Activated CD8-positive, alpha-beta memory T cell treated with anti-CD3 and anti-CD28 coated beads, Interleukin-2, amount 50 U/mL, for 24 hours (primary cell): Measurements from ENCODE around the gene SRPK2.
"Not testable (repeated sequence)": the region's sequence is repeated elsewhere in the genome, so short reads cannot be mapped to it uniquely, and the experiment has no call there.

Source experiments
- DNase-seq: peaks from one replicate; pipeline ENCODE4 v3.0.0-alpha.2; 2020; ENCODE audit errors: extremely low read depth

The SRPK2 gene

DNA sequence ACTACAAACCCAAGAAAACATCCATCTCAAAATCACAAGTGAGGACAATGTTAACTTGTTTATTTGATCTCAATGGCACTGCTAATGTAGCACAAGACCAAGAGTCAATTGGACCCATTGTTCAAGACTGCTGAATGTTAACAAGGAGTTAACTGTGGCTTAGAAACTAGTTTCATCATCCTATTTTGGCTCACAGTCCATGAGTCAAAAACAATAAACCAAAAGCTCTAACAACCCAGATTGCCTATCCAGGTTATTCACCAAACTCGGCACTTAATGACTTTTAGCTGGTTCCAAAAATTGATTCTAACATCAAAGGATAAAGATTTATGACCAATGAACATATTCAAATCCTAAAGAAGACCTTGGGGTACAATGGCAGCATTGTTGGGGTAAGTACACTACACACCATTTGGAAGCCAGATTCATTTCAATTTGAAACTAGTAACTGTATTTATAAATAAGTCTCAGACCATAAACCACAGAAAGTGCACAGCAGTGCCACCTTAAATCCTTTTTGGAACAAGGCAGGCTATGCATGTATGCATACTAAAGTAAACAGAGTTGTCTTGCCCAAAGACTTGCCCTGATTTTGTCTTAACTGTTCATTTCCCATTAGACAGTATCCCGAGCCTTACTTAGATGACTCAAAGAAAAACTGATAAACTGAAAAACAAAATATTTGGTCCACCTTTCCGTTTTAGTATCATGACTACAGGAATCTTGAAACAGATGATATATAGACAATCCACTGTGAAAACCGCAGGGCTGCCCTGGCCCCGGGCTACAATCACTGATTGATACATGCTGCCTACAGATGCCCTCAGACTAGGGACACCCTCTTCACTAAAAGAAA lies 84.5 kb downstream of the SRPK2 start:
- no peak for DNase-seq

DNA sequence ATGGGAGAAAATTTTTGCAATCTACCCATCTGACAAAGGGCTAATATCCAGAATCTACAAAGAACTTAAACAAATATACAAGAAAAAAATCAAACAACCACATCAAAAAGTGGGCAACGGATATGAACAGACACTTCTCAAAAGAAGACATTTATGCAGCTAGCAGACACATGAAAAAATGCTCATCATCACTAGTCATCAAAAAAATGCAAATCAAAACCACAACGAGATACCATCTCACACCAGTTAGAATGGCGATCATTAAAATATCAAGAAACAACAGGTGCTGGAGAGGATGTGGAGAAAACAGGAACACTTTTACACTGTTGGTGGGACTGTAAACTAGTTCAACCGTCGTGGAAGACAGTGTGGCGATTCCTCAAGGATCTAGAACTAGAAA lies 88.1 kb downstream of the SRPK2 start:
- not testable (repeated sequence) for DNase-seq

DNA sequence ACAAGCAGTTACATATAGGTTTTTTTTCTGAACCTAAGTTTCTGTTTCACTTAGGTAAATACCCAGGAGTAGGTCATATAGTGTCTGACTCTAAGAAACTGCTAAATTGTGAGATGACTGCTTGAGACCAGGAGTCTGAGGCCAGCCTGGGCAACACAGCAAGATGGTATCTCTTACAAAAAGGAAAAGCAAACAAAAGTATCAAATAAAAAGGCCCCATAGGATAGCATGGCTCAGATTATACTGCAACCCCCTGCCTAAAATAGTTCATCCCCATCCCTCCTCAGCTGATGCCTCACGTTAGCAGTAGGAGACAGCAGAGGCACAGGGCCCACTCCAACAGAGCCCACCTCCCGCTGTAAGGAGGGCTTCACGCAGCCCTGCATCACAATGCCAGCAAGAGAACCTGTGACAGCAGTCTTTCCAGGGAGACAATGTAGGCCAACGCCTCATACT lies 90.3 kb downstream of the SRPK2 start:
- peak; percentile 9 for DNase-seq

DNA sequence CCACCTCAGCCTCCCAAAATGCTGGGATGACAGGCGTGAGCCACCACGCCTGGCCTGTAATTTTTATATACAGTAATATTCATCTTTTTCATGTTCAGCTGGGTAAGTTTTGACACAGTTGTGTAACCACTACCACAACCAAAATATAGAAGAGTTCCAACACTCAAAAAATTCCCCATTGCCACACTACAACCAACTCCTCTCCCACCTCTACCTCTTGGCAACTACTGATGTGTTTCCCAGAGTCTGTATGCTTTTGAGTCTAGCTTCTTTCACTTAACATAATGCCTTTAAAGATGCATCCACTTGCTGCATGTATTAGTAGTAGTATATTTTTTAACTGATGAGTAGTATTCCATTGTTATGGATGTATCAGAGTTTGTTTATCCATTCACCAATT lies 90.7 kb downstream of the SRPK2 start:
- DNase-seq = no peak

DNA sequence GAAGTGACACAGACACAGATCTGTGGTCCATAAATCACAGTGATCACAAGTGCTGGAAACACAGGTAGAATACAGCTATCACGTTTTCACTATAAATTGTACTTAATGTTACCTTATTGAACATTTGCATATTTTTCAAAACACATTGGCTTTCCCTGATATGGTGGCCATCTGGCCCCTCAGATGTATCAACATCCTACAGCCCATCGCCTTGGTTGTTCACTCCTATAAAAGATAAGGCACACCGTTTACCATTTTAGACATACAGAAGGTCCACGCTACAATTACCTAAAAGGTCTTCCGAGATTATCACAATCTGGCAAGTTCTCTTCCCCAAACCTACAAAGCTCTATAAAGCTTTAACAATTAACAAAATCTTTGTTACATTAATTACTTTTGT lies 91.4 kb downstream of the SRPK2 start:
- DNase-seq = no peak

DNA sequence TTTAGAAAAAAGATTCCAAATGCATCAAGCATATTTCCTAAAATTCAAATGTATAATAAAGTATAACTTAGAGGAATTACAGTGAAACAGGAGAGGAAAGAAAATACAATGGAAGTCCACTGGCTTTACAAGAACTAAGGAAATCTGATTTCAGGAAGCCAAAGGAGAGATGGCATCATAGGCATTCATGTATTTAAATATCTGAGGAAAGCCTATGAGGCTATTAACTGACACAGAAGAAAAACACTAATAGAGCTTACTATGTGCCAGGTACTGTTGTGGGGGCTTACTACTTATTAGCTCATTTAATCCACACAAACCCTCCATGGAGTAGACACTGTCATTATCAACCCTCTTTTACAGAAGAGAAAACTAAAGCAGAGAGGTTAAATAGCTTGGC lies 92.2 kb downstream of the SRPK2 start:
- DNase-seq = no peak

DNA sequence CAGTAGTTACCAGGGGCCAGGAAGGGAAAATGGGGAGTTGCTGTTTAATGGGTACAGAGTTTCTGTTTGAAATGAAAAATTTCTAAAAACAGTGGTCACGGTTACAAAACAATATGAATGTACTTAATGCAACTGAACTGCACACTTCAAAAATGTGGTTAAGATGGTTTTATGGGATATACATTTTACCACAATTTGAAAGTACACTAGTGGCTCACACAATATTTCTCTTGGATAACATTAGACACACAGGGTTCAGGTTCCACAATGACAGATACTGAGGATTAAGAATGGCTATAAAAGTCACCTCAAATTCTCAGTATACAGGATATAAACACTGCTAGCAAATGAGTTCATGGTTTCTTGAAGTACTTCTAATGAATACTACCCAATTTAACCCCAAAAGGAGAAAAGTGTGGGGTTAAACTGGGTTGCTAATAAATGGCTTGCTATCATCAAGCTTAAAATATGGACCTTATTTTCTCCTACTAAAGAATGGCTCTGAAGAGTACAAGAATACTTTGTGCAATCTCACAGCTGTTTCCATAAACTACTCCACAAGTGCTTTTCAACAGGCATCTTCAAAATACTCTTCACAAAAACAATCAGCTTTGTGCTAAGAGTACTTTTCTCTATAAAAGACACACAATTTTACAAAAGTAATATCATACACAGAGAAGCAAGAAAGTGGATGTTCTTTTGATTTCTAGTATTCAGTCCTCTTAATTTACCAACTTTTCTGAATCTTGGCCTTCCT lies 92.9 kb downstream of the SRPK2 start:
- DNase-seq = no peak

DNA sequence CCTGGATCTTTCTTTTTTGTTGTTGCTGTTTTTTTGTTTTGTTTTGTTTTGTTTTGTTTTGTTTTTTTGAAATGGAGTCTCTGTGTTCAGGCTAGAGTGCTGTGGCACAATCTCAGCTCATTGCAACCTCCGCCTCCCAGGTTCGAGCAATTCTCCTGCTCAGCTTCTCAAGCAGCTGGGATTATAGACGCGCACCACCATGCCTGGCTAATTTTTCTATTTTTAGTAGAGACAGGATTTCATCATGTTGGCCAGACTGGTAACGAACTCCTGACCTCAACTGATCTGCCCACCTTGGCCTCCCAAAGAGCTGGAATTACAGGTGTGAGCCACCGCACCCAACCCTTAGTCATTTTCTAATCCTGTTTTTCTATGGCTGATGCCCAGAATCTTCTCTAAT lies 94.2 kb downstream of the SRPK2 start:
- not testable (repeated sequence) for DNase-seq

DNA sequence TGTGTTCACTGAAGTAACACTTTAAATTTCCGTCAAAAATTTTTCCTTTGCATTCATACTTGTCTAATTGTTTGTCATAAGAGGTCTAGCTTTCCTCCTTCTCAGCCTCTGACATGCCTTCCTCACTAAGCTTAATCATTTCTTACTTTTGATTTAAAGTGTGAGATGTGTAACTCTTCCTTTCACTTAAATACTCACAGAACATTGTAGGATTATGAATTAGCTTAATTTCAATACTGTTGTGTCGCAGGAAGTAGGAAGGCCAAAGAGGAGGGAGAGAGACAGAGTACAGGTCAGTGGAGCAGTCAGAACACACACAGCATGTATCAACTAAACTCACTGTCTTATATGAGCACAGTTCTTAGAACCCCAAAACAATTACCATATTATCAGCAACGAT lies 99.0 kb downstream of the SRPK2 start:
- DNase-seq = no peak

DNA sequence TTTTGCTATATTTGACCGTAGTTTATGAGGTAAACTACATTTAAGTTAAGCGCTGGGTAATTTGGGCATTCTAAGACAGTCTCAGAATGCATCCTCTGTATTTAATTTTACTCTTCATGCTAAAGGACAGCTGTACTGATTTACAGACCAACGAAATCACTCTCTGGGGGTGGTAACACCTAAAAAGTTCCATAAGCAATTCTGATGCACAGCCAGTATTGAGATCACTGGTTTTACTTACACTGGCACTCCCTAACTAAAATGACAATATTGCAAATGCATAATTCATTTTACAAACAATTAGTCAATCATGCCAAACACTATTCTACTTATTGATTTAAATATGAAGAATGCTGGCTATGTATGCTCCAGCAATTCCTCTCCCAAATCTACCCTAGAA lies 102.3 kb downstream of the SRPK2 start:
- DNase-seq = no peak

DNA sequence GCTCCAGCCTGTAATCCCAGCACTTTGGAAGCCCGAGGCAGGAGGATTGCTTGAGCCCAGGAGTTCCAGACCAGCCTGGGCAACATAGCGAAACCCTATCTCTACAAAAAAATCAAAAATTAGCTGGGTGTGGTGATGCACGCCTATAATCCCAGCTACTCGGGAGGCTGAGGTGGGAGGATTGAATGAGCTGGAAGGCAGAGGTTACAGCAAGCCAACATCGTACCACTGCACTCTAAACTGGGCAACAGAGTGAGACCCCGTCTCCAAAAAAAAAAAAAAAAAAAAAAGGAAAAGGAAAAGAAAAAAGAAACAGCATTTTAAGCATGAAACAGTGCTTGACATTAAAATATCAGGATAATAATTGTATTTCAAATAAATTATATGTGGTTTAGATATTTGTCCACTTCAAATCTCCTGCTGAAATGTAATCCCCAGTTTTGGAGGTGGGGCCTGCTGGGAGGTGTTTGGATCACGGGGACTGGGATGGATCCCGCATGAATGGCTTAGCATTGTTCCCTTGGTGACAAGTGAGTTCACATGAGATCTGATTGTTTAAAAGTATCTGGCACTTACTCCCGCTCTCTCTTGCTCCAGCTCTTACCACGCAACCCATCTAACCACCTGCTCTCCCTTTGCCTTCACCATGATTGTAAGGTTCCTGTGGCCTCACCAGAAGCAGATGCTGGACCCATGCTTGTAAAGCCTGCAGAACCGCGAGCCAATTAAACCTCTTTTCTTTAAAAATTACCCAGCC lies 103.4 kb downstream of the SRPK2 start:
- no peak for DNase-seq

DNA sequence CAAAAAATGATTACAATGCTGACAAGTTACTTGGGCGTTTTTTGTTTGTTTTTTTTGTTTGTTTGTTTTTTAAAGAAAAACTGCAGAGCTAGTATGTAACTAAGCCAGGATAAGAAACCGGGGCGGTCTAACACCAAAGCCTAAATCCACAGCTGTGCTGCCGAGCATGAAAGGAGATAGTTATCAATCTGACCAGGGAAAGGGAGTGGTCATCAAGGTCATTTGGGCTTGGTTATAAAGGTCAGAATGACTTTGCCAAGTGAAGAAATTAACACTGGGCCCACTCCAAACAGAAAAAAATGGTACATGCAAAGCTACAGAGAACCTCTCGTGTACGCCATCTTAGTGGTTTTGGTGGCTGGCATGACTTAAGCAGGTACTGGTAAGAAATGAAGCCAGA lies 104.7 kb downstream of the SRPK2 start:
- no peak for DNase-seq

DNA sequence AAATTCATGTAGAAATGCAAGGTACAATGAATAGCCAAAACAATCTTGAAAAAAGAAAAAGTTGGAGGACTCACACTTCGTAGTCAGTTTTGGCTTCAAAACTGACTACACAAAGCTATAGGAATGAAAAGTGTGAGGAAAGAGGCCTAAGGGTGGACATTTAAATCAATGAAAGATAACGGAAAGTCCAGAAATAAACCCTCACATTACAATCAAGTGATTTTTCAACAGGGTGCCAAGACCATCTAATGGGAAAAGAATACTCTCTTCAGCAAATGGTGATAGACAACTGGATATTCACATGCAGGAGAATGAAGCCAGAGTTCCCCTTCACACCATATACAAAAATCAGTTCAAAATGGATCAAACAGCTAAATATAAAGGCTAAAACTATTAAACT lies 106.8 kb downstream of the SRPK2 start:
- no peak for DNase-seq

DNA sequence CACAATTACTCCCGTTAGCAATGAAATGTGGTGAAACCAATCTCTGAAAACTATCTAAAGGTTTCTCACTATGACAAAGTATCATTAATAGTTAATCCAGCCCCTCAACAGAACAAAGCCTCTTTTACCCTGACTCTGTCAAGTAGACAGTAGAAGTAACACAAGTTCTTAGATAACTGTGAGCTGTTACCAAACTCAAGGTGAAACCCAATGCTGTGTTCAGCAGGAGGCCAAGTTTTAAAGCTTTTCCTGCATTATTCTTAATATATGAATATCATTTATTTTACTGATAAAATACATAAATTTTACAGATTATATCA lies 109.1 kb downstream of the SRPK2 start:
- DNase-seq = no peak

DNA sequence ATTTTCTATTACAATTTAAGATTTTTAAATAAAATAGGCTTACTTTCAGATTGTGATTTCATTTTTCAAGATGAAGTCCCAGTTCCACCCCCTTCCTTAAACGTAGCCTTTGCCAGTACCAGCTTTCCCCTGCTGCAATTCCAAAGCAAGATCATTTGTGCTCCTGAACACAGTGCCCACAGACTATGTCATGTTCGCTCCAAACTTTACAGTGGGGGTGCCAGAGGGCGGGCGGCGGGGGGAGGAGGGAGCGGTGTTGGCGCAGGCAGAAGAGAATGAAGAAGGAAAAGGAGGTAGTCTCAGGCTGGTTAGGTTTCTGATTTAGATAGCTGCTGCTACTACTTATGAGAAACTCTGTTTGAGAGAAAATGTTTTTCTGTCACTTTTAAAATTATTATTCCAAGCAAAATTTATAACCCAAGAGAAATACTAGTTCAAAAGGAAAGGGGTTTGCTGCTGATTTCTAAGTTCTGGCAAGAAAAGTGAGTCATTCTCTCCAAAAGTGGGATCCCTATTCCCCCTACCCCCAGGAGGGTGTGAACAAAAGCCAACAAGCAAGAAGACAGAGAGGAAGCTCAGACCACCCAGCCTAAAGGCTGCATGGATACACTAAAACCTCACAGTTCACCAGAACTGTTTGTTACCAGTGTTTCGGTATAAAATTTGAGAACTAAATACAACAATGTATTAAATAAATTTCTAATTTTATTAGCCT lies 109.6 kb downstream of the SRPK2 start:
- no peak for DNase-seq

DNA sequence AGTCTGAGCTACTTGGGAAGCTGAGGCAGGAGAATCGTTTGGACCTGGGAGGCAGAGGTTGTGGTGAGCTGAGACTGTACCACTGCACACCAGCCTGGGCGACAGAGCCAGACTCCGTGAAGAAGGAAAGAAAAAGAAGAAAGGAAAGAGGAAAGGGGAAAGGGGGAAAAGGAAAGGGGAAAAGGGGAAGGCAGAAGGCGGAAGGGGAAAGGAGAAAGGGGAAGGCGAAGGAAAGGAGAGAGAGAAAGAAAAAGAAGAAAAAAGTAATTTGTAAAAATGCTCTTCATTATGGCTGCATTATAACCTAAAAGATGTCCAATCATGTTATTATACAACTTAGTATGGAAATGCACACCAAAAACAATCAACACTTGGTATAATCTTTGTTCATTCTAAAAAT lies 110.2 kb downstream of the SRPK2 start:
- no peak for DNase-seq

DNA sequence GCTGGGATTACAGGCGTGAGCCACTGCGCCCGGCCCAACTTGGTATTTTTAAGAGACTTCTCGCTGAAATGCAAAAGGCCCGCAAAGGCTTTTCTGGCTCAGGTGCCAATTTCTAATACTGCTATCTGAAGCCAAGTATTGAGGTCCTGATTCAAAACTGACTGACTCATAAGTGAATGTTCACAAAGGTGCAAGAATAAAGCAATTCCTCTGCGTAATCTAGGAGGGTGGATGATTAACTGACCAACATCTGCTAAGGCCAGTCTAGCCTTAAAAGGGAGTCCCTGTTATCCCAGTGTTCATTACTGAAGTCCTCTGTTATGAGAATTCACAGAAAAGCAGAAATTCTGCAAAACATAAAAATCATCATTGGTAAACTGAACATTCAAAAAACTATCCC lies 111.4 kb downstream of the SRPK2 start:
- no peak for DNase-seq

DNA sequence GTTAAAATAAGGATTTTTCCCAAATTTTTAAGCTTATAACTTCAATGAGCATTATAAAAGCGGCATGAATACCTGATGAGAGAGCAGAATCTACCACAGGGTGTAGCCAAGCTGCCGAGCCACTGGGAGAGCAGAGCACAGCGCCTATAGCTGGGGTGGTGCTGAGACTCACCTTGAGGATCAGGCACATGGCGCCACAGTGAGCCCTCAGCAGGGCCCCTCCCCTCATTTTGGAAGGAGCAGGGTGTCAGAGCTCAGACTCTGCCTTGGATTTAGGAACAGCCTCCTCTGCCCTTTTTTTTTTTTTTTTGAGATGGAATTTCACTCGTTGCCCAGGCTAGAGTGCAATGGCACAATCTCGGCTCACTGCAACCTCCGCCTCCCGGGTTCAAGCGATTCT lies 118.6 kb downstream of the SRPK2 start:
- DNase-seq = no peak

DNA sequence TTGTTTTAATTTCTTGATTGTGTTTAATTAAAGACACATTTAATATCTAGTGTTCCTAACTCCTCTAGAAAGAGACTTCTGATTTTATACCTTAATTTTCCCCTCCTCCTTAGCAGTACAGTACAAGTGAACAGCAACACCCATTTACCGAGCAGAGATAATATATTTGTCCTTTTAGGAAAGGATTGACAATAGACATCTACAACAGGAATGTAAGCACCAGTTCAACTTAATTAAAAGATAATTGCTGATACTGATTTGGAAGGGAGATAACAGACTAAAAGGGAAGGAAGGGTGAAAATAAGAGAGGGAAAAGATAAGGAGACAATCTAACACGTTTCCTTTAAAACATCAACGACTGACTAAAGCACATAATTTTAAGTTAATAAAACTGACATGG lies 119.3 kb downstream of the SRPK2 start:
- DNase-seq = no peak

DNA sequence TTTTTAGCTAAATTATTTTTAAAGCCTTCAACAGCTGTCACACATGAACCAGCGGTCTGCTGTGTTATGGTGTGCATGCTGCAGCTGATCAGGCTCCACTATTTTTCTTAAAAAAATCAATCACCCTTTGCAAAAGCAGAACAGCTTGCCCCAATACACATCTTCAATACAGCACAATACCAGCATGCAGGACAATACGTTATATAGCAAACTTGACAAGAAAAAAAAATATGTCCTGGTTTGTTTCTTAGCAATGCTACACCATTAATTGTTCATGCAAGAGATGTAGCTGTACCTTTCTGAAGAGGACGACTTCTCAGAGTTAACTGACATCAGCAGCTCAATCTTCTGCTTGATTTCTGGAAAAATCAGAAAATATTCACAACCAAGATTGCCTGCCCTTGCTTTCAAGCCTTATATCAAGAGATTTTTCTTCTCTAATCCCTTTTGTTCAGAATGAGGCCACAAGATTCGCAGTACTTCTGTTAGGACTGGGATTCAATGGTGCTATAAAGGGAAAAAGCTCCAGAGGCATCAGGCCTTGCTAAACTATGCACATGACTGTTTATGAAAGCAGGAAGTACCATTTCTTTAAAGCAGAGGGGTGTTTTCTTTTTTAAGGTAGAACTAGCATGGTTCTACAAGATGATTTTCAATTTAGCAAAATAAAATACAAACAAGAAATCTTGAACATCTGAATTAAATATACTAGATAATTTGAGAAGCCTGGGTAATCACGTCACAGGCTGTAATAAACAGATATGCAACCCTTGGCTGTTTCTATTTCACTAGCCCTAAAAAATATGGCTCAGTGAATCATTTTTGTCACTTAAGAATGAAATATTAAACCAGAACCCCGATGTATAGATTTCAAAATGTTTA lies 120.0 kb downstream of the SRPK2 start:
- no peak for DNase-seq

DNA sequence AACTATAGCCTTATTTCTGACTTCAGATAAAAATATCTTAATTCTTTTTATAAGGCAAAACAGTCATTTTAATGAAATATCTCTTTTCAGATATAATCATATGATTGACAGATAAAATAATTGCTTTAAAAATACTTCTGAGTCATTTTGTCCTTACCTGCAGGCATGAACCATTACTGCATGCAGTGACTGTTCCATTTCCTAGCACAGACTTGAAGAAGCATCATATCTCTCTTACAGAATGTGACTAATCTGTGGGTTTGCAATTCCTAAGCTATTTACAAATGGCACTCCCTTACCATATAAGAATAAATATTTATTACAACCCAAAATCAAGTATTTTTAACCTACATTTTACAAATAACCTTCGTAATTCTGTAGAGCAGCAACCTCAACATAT lies 120.7 kb downstream of the SRPK2 start:
- no peak for DNase-seq
